ENCODE results near the gene CES1.

DNA sequence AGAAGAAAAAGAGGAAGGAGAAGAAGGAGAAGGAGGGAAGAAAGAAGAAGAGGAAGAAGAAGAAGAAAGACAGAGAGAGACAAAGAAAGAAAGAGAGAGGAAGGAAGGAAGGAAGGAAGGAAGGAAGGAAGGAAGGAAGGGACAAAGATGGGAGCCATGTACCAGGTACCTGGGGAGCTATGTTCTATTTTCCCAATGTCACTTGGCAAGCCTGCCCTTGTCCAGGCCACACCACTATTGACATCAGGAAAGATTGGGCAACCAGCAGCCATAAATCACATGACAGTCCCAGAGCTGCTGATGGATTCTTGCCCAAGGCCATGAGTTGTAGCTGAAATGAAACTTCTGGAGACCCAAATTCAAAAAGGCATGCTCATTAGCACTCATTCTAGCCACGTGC lies 2.7 kb upstream of the CES1 start:
- TF ChIP-seq TOX (CRISPR knock-in tag; IDR thresholded peaks at IDR 0.05; ENCODE audit: borderline replicate concordance) (no peak), GLIS3 (CRISPR knock-in tag; IDR thresholded peaks at IDR 0.05) (no peak), ZFP30 (CRISPR knock-in tag; IDR thresholded peaks at IDR 0.05) (no peak), OSR1 (CRISPR knock-in tag; IDR thresholded peaks at IDR 0.05) (no peak)
- TF ChIP-seq, protein P1, sequence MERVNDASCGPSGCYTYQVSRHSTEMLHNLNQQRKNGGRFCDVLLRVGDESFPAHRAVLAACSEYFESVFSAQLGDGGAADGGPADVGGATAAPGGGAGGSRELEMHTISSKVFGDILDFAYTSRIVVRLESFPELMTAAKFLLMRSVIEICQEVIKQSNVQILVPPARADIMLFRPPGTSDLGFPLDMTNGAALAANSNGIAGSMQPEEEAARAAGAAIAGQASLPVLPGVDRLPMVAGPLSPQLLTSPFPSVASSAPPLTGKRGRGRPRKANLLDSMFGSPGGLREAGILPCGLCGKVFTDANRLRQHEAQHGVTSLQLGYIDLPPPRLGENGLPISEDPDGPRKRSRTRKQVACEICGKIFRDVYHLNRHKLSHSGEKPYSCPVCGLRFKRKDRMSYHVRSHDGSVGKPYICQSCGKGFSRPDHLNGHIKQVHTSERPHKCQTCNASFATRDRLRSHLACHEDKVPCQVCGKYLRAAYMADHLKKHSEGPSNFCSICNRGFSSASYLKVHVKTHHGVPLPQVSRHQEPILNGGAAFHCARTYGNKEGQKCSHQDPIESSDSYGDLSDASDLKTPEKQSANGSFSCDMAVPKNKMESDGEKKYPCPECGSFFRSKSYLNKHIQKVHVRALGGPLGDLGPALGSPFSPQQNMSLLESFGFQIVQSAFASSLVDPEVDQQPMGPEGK (CRISPR knock-in tag; IDR thresholded peaks at IDR 0.05; ENCODE audit: borderline replicate concordance) = no peak

Data from SK-N-SH treated with all-trans-retinoic acid at 6 μM for 48 hours (cell line).